COLO668 (cell line): ENCODE results near the gene ZNF831.

Experiments
- DNase-seq: peaks from one replicate; lab custom pipeline; 2025; ENCODE audit not compliant: unreplicated experiment; lab: John Stamatoyannopoulos, UW

The ZNF831 gene

GRCh38 chr20:59300333-59301081 is 136.9 kb downstream of the ZNF831 start, which contains the start of gene EDN3:
EDN3 (plus strand) TSS chr20:59300611; CDS start chr20:59300813, 202 bp downstream.
- DNase-seq, result no peak

- DNase-seq, result no peak
Observed at GRCh38 chr20:59301343-59302007, 137.9 kb downstream of the ZNF831 start.

GRCh38 chr20:59305908-59306655 is 142.5 kb downstream of the ZNF831 start:
- DNase-seq, result no peak

GRCh38 chr20:59307270-59307669 is 143.6 kb downstream of the ZNF831 start:
- no peak for DNase-seq
